ENCODE measurements around the gene KCNJ8.

The KCNJ8 gene

GRCh38 chr12:21718403-21718802 lies 56.1 kb downstream of the KCNJ8 start:
- no peak overlapping the region for H3K4me3 ChIP-seq (ENCODE audit: low read depth, low read length)
- DNase-seq (ENCODE audit: low read depth), result no peak
- TF ChIP-seq CTCF (IDR thresholded peaks at IDR 0.05; ENCODE audit: insufficient read depth, low read depth, low read length, missing control alignments), result no peak

GRCh38 chr12:21717767-21718166 lies 56.7 kb downstream of the KCNJ8 start:
- no peak for TF ChIP-seq CTCF (IDR thresholded peaks at IDR 0.05; ENCODE audit: insufficient read depth, low read depth, low read length, missing control alignments)
- DNase-seq (ENCODE audit: low read depth), result no peak
- H3K4me3 ChIP-seq (ENCODE audit: low read depth, low read length), result no peak overlapping the region

GRCh38 chr12:21715386-21715785 lies 59.1 kb downstream of the KCNJ8 start:
- no peak for DNase-seq (ENCODE audit: low read depth)
- H3K4me3 ChIP-seq (ENCODE audit: low read depth, low read length), result no peak overlapping the region
- TF ChIP-seq CTCF (IDR thresholded peaks at IDR 0.05; ENCODE audit: insufficient read depth, low read depth, low read length, missing control alignments), result no peak
